OCI-LY3 (cell line): ENCODE data around the gene CGGBP1.

Source experiments
- H2AFZ ChIP-seq: fragments of 200-600, 300-600 bp; shearing (Covaris generic); 2 replicates; pipeline ENCODE4 v1.6.0; 2014; ENCODE audit warnings: antibody characterized with exemption, low read depth, low read length
- H3K27ac ChIP-seq: fragments of 200-600, 300-600 bp; sonication (generic); 2 replicates; pipeline ENCODE4 v1.5.1; 2014; ENCODE audit warnings: mild to moderate bottlenecking, low read length, moderate library complexity, mixed read lengths
- H3K27me3 ChIP-seq: fragments of 200-600, 300-600 bp; sonication (generic); 2 replicates; pipeline ENCODE4 v1.6.1; 2014; ENCODE audit warnings: low read depth, low read length, mixed read lengths
- H3K36me3 ChIP-seq: fragments of 200-600, 300-600 bp; sonication (generic); replicated peaks from 2 replicates; pipeline ENCODE3; 2014; ENCODE audit warnings: low read depth, low read length, mixed read lengths
- H3K4me1 ChIP-seq: fragments of 300-600, 200-600 bp; sonication (generic); 2 replicates; pipeline ENCODE4 v1.6.1; 2014; ENCODE audit warnings: low read length, mixed read lengths
- H3K4me2 ChIP-seq: fragments of 200-600, 300-600 bp; sonication (generic); 2 replicates; pipeline ENCODE4 v1.6.1; 2014; ENCODE audit warnings: low read length, mixed read lengths
- H3K4me3 ChIP-seq: fragments of 300-600, 200-600 bp; sonication (generic); 2 replicates; pipeline ENCODE4 v1.5.1; 2014; ENCODE audit warnings: antibody characterized with exemption, mild to moderate bottlenecking, low read length, moderate library complexity
- H3K79me2 ChIP-seq: fragments of 300-600, 200-600 bp; shearing (Covaris generic); 2 replicates; pipeline ENCODE4 v1.6.1; 2014; ENCODE audit warnings: mild to moderate bottlenecking, low read length, mixed read lengths
- H3K9ac ChIP-seq: fragments of 300-600, 200-600 bp; shearing (Covaris generic); 2 replicates; pipeline ENCODE4 v1.6.0; 2014; ENCODE audit warnings: mild to moderate bottlenecking, low read length, moderate library complexity
- H3K9me3 ChIP-seq: fragments of 200-600, 300-600 bp; shearing (Covaris generic); 2 replicates; pipeline ENCODE4 v1.6.1; 2014; ENCODE audit warnings: low read length, mixed read lengths; ENCODE audit not compliant: insufficient read depth
- H4K20me1 ChIP-seq: fragments of 200-600, 300-600 bp; sonication (generic); 2 replicates; pipeline ENCODE4 v1.6.1; 2016; ENCODE audit warnings: low read length, mixed read lengths; ENCODE audit not compliant: insufficient read depth
- CTCF ChIP-seq: fragments of 200-600, 300-600 bp; sonication (generic); IDR thresholded peaks from 2 replicates; pipeline ENCODE4 v1.5.1; 2014; ENCODE audit warnings: antibody characterized with exemption, low read length, low read depth
- EZH2phosphoT487 ChIP-seq: fragments of 200-600 bp; shearing (Covaris generic); IDR thresholded peaks from 2 replicates; pipeline ENCODE4 v1.6.1; 2018; ENCODE audit warnings: antibody characterized with exemption, mixed run types, low read depth

Gene CGGBP1

GRCh38 chr3:88078932-88079331 is 20.1 kb upstream of the CGGBP1 start:
- Histone ChIP-seq H3K4me1 (no peaks in the 10 kb centered on the region), H3K36me3 (no peaks in the 10 kb centered on the region), H3K4me2 (no peak overlapping the region), H3K9me3 (no peaks in the 10 kb centered on the region), H3K27ac (no peak overlapping the region), H4K20me1 (peaks cover 50% of the 10 kb centered on the region), H3K9ac (no peak overlapping the region), H3K4me3 (no peak overlapping the region), H3K79me2 (peaks cover 67% of the 10 kb centered on the region), H3K27me3 (no peaks in the 10 kb centered on the region), H2AFZ (no peak overlapping the region)
- TF ChIP-seq CTCF (no peak), EZH2phosphoT487 (no peak)

GRCh38 chr3:88076712-88077111 is 17.9 kb upstream of the CGGBP1 start:
- H4K20me1 ChIP-seq: peaks cover 54% of the 10 kb centered on the region
- peaks cover 73% of the 10 kb centered on the region for H3K79me2 ChIP-seq
- no peaks in the 10 kb centered on the region for H3K9me3 ChIP-seq
- H3K27me3 ChIP-seq: no peaks in the 10 kb centered on the region
- no peak overlapping the region for H3K9ac ChIP-seq
- no peak overlapping the region for H2AFZ ChIP-seq
- H3K4me2 ChIP-seq: no peak overlapping the region
- H3K4me3 ChIP-seq: no peak overlapping the region
- no peaks in the 10 kb centered on the region for H3K4me1 ChIP-seq
- TF ChIP-seq CTCF: no peak
- no peak for TF ChIP-seq EZH2phosphoT487
- no peaks in the 10 kb centered on the region for H3K36me3 ChIP-seq
- no peak overlapping the region for H3K27ac ChIP-seq

GRCh38 chr3:88075497-88075896 is 16.7 kb upstream of the CGGBP1 start:
- Histone ChIP-seq H3K36me3 (peaks cover 3% of the 10 kb centered on the region), H3K9me3 (no peaks in the 10 kb centered on the region), H3K4me2 (no peak overlapping the region), H3K9ac (no peak overlapping the region), H3K27me3 (no peaks in the 10 kb centered on the region), H3K4me1 (no peaks in the 10 kb centered on the region), H3K4me3 (no peak overlapping the region), H2AFZ (no peak overlapping the region), H4K20me1 (peaks cover 54% of the 10 kb centered on the region), H3K27ac (no peak overlapping the region), H3K79me2 (peaks cover 71% of the 10 kb centered on the region)
- no peak for TF ChIP-seq CTCF
- no peak for TF ChIP-seq EZH2phosphoT487

- Histone ChIP-seq H3K9me3 (no peaks in the 10 kb centered on the region), H3K4me1 (no peaks in the 10 kb centered on the region), H2AFZ (no peak overlapping the region), H3K27me3 (no peaks in the 10 kb centered on the region), H3K79me2 (peaks cover 74% of the 10 kb centered on the region), H4K20me1 (peaks cover 53% of the 10 kb centered on the region), H3K4me3 (no peak overlapping the region), H3K9ac (no peak overlapping the region), H3K36me3 (peaks cover 4% of the 10 kb centered on the region), H3K4me2 (no peak overlapping the region), H3K27ac (no peak overlapping the region)
- TF ChIP-seq EZH2phosphoT487 (no peak), CTCF (no peak)
These were observed 16.3 kb upstream of the CGGBP1 start for GRCh38 chr3:88075072-88075471.
